GM21526 (cell line): ENCODE data around the gene ARHGEF12.
A peak's percentile ranks its signal among the peaks of the same experiment; 100 is the strongest.

Experiments used
- ATAC-seq: cut with Tn5 transposase; IDR thresholded peaks from one replicate; pipeline ENCODE4 v1.9.1; 2021; ENCODE audit warnings: moderate library complexity; ENCODE audit not compliant: unreplicated experiment, low FRiP score

The ARHGEF12 gene

DNA sequence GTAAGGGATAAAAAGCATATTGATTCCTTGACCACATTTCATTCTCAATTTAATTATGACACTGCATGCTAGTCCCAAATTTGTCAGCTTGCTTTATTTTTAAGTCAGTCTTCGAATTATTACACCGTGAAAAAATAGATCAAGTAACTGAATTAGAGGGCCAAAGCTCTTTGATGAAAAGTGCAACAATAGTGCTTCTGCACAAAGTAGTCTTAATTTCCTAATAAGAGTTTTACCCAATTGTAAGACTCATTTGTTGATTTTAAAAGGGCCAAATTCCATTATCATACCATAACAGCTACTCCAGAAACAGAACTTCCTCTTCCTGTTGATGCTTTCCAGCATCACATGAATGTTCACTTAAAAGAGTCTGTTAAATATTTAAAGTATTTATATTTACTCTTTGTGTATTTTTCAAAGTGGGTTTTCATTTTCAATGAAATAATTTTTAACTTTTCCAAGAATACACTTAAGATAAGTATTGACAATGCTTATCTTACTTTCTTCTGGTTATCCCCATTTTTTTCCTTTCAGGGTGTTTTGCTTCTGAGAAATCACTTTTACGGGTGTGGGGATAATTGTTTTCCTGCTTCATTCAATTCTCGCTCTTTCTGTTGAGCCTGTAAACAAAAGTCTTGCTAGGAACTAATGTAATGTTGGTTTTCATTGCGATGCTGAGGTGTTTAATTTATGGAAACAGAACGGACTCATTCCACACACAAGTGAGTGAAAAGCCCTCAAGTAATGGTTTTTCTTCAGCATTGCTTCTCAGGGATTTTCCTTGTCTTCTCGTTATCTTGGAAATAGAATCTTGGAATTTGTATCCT is 2.1 kb downstream of the ARHGEF12 start:
- ATAC-seq, result no peak

DNA sequence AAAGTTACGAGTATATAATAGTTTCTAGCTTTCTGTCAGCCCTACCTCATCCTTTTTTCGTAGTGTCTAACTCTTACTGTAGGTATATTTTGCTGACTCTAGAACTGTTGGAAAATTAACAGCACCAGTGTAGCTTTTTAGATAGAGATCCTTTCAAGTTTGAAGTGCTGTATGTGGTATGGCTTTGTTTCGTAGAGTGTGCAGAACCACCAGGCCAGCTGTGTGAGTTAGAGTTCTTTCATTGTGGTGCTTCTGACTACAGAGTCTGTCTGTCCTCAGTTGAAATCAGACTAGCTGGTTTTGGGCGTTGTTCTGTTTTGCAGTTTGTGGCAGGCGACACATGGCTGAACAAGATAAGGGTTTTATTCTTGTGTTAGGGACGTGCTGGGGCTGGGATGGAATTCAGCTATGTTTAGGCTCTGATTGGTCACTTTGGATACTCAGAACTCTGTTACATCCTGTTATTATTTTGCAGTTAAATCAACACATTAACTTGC is 3.2 kb downstream of the ARHGEF12 start:
- ATAC-seq, result no peak

DNA sequence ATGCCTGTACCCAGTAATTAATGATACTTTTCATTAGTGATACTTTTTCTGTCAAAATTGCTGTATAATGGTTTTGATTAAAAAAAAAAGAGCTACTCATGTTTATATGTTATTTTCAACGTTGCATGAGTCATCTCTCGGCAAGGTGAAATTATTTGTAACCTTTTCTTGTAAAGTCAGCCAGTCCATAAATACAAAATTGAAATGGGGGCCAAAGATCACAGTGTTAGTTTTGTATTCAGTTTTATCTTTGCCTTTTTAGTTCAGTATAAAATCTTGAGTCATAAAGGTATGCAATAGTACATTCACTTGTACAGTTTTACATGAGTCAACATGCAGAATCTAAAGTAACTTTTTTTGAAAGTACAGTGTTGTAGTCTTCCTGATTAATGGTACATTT is 4.3 kb downstream of the ARHGEF12 start:
- ATAC-seq, result no peak

DNA sequence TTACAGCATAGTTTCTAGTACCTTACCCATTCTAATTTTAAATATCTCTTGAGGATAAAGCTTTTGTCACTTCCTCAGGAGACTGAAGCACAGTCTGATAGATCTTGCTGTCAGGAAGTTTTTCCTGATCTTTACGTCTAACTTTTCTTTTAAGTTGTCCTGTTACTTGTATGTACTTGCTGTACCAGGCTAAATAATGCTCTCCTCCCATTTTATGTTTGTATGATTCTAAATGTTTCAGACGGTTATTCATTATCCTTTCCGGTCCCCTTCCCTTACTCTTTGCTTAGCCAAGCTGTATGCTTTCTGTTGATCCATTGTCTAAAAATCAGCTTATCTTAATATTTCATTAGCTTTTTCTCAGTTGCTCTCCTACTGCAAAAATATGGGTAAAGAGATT is 6.0 kb downstream of the ARHGEF12 start:
- no peak for ATAC-seq

DNA sequence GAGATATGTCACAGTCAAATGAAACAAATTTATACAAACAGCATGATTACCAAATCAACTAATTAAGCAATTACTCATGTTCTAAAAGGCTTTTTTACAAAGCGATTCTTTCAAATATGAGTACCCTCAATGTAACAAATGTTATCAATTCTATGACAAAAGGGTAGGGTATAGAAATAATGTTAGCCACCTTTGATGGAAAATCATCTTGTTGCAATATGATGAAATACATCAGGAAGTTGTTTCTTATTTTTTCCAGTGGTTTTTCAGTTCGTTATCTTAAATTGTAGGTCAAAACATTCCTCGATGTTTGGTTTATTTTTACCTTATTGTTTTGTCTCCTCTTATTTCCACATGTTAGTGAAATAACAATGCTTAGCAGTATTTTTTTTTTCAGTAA is 6.5 kb downstream of the ARHGEF12 start:
- no peak for ATAC-seq

DNA sequence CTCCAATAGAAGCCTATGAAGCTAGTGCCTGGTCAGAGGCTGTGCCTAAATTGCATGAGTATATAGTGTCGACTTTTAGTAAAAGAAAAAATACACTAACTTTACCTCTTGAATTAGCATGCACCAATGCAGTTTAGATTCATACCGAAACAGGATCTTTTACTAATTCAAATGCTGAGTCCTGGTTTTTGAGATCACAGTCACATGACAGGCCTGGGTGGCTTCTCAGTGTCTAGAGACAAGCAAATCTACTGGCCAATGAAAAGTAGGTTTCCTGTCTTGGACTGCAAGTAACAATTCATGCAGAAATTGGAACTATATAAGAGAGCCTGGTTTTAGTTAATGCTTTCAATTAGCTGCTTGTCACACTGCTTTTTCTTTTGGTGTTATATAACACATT is 7.2 kb downstream of the ARHGEF12 start:
- no peak for ATAC-seq

DNA sequence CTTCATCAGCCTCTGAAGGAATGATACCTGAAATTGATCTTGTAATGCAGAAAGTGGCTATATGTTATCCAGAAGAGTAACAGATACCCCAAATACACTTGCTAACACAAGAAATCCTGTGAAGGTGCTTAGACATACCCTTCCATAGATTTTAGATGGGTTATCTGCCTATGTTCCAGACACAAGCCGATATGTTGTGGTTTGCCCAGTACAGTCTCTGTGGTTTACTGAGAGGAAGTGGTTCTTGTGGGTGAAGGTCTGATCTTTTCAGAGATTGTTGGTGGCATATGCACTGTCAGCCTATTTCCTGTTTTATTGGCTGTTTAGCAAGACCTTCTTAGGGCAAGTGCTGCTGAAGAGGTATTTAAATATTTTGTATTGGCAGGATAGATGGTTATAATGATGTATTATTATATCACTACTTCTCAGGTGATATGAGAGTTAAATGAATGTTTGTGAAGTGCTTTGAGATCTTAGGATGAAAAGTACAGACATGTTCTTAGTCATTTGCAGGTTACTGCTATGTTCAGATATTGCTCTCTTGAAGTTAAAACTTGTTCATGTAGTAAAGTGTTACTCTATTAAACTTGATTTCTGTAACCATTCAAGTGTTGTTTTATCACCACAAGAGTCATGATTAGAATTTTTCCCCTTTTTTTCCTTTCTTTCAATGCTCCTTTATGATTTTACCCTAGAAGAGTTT is 8.2 kb downstream of the ARHGEF12 start:
- ATAC-seq, result peak; percentile 82

DNA sequence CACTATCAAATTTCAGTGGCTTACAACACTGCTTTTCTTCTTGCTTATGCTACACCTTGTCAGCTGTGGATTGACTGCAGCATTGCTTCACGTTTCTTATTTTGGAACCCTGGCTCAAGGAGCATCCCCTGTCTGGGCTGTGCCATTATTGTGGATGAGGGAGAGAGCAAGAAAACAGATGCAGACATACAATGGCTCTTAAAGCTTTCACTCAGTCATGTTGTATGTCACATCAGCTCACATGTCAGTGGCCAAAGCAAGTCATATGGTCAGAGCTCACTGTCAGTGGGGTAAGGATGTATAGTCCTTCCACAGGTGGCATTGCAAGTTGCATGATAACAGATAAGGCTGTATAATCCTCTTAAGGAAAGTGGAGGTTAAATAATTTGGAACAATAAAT is 10.0 kb downstream of the ARHGEF12 start:
- no peak for ATAC-seq

DNA sequence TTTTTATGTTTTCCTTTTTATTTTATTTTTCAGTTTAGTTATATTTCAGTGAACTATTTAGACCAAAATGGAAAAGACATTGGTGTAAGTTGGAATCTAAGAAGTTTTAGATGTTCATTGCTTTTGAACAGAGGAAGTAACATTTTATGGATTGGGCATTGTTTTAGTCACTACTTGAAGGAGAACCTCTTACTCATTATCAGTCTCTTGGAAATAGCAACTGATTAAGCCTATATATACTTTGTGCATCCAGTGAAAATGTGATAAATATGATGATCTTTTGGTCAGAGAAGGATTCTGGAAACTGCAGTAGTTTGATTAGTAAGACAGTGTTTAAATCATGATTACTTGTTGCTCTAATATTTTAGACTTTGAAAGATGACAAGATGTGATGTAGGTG is 14.4 kb downstream of the ARHGEF12 start:
- no peak for ATAC-seq

DNA sequence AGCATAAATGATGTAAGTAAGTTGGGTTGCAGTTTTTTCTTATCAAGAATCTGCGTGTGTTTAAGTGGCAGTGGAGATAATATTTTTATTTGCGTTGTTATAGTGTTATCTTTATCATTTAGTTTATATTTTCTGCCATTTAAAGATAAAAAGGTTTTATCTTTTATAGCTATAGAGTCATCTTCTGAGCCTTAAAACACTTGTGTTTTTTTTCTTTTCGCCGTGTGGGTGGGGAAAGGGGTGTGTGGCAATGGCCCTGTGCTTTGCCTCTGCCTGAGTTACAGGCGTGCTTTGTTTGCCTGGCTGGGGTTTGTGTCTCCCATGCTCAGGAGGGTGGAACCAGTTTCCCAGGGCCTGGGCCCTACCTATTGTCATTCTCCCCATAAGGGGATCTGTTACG is 16.2 kb downstream of the ARHGEF12 start:
- ATAC-seq, result no peak

DNA sequence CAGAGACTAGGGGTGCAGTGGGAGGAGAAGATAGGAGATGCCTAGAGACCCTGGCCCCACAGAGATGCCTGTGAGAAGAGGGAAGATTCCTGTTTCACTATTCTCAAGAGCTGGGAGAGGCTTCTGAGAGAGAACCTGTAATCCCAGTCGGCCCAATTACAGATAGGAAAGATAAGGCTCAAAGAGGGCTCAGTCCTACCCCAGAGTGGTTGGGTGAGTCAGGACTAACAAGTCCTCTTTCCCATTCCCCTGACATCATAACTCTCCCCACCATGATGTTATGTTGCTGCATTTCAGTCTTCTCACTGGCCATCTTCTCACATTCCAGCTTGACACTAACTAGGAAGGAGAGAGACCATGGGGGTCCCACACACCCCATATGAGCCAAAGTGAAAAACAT is 17.9 kb downstream of the ARHGEF12 start:
- ATAC-seq, result no peak

DNA sequence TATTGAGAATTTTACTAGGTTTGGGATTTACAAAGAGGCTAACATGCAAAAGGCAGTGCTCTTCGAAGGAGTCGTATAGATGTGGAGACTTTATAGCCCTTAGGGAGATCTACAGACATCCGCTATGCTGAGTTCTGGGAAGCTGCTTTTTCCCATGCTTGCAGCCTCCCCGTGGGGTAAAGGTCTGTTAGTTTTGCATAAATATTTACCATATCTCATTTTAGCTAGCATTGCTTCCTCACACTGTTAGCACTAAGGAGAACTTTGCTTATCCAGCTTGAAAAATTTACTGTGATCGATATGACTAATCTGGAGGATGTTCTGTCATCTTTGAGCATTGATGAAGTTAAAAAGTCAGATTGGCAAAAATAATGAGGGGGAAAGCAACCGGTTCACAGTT is 18.6 kb downstream of the ARHGEF12 start:
- no peak for ATAC-seq

DNA sequence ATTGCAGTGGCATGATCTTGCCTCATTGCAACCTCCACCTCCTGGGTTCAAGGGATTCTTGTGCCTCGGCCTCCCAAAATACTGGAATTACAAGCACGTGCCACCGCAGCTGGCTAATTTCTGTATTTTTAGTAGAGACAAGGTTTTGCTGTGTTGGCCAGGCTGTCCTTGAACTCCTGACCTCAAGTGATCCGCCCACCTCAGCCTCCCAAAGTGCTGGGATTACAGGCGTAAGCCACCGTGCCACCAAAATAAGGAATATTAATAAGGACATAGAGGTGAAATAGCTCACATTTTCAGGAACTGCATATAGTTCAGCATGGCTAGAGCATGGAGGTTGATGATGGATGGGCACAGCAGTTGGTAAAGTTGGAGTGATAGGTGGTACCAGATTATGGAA is 21.4 kb downstream of the ARHGEF12 start:
- ATAC-seq, result no peak

DNA sequence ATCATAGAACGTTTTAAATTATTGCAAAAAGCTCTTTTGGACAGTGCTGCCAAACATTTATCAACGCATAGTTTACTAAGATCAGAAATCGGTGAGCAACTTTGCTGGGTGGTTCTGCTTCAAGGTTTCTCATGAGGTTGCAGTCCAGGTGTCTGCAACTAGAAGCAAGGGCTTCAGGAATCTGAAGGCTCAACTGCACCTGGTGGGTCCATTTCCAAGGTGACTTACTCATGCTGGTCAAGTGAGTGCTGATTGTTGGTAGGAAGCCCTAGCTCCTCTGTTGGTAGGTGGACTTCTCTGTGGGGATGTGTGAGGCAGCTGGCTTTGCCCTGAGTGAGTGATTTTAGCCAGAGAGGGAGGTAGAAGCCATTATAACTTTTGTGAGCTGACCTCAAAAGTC is 22.5 kb downstream of the ARHGEF12 start:
- ATAC-seq, result no peak

DNA sequence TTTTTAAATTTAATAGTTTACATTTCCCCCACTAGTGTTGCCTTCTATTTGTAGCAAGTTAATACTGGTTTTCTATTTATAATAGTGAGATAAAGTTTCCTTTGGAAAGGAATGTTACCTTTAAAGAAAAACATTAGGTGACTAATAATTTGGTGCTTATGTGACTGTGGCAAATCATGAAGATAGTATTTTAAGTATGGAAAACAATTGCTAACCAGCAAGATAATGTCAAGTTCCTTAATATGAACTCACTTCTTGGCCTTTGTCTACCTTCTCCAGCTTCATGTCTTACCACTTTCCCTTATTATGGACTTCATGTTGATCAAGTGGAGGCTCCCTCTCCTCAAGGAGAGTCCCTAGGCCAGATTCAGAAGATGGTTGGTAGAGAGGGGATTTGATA is 27.2 kb downstream of the ARHGEF12 start:
- ATAC-seq, result no peak

DNA sequence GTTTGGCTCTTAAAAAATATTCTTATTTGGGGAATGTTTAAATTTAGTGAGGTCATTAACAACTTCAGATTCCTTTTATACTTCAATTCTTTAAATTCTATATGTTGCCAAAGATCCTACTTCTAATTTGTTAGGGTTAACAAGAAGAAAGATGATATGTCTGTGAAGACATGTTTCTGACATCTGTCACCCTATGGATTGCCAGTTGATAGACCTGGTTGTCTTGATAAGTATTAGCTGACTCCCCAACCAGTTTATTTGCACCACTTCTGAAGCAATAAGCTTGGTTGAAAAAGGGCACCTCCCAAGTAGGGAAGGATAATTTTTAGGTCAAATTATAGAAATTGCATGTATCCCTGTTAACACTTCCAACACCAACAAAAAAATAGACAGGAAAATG is 29.3 kb downstream of the ARHGEF12 start:
- no peak for ATAC-seq

DNA sequence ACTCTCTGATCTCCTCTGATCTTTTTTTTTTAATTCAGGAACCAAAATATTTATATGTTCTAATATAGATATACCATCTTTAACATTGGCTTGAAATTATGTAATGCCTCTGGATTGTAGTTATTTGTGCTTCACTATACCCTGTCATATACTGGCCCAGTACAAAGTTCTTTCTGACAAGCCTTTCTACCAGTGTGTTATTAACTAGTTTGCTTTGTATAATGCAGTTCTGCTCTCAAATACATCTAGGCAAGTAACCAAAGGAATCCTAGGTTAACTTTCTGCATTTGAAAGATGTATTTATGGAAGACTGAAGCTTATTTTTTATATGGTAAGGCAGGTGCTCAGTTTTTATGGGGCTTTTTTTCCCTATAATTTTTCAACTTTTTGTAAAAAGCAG is 36.1 kb downstream of the ARHGEF12 start:
- ATAC-seq, result no peak

DNA sequence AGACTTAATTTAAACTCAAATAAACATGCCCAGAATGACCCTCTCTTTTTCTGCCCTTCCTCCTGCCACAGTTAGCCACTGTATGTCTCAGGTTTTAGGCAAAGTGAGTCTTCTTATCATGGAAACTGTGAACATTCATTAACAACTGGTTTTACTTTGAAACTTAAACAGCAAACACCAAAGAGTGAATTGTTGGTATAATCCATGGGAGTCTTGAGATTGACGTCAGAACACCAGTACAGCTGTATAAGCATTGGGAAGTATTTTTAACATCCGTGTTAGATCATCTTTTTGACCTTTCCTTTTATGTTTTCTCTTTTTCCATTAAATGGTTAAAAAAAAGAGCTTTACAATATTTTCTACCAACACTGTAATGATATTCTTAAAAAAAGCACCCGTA is 38.9 kb downstream of the ARHGEF12 start:
- no peak for ATAC-seq

DNA sequence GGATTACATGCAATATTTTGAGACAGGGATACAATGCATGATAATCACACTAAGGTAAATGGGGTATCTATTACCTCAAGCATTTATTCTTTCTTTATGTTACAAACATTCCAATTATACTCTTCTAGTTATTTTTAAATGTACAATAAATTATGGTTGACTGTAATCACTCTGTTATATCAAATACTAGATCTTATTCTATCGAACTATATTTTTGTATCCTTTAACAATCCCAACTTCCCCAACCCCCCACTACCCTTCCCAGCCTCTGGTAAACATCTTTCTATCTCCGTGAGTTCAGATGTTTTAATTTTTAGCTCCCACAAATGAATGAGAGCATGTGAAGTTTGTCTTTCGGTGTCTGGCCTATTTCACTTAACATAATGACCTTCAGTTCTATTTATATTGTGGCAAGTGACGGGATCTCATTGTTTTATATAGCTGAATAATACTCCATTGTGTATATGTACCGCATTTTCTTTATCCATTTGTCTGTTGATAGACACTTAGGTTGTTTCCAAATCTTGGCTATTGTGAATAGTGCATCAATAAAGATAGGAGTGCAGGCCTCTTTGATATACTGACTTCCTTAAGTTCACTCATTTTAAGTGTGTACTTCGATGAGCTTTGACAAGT is 40.5 kb downstream of the ARHGEF12 start:
- no peak for ATAC-seq

DNA sequence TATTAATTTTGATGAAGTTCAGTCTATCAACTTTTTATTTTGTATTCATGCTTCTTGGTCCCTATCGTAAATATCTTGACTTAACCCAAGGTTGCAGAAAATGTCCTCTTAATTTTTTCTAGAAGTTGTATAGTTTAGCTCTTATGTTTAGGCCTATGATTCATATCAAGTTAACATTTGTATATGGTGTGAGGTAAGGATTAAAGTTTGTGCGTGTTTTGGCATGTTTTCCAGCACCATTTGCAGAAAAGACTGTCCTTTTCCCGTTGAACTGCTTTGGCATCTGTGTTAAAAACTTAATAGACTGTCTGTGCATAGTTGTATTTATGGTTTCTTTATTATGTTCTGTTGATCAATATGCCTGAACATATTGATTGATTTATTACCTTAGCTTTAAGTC is 42.3 kb downstream of the ARHGEF12 start:
- no peak for ATAC-seq

DNA sequence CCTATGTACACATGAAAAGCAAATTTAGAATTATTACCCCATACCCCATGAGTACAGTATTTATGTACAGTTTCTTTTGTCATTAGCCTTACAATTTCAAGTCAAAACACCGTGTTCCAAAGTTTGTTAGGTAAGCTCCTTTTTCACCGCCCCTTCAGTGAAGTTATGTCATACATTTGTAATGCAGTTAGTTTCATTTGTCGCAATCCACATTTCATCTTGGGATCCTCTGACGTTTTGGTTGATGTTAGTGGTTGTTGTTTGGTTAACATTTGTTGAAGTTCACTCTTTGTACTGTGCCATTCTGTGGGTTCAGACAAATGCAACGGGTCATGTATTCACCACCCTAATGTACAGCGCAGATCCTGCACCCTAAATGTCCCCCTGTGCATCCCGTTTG is 45.2 kb downstream of the ARHGEF12 start:
- no peak for ATAC-seq
